Stimulated activated naive CD4-positive, alpha-beta T cell (primary cell): ENCODE data around the gene CRACR2B.

Experiments used
- DNase-seq, 6 experiments: peaks; one replicate each; lab custom pipeline; 2025; lab: John Stamatoyannopoulos, UW

The CRACR2B gene

DNA sequence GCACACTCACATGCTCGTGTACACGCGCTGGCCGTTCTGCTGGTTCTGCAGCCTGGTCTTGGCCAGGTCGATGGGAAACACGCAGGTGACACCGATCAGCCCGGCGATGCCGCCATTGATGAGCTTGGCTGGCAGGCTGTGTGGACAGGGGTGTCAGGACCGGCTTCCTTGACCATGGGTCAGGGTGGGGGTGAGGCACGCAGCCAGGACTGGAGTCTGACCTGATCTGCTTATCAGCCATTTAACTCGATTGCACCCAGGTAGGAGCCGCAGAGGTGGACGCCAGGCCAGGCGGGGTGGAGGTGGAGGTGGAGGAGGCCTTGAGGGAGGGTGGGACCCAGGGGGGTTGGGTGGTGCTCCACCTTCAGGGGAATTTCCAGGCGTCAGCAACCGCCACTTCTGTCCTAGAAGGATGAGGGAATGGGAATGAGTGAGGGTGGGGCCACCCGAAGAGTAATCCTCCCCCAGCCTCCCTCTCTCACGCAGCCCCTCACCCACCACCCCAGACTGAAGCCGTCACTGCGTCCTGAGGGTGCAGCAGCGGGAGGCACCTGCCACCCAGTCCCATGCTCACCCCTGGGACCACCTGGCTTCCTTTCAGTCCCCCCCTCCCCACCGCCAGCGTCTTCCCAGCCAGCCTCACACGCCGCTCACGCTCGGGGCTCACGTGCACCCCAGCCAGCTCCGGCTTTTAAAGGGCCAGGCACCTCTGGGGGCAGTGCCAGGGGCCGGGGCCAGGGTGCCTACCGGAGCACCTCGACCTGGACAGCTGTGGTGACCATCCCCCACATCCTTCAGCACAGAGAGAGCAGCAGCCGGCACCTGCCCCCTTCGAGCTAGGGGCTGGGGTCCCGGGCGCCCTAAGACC, 32.7 kb upstream of the CRACR2B start:
- no peak for DNase-seq

DNA sequence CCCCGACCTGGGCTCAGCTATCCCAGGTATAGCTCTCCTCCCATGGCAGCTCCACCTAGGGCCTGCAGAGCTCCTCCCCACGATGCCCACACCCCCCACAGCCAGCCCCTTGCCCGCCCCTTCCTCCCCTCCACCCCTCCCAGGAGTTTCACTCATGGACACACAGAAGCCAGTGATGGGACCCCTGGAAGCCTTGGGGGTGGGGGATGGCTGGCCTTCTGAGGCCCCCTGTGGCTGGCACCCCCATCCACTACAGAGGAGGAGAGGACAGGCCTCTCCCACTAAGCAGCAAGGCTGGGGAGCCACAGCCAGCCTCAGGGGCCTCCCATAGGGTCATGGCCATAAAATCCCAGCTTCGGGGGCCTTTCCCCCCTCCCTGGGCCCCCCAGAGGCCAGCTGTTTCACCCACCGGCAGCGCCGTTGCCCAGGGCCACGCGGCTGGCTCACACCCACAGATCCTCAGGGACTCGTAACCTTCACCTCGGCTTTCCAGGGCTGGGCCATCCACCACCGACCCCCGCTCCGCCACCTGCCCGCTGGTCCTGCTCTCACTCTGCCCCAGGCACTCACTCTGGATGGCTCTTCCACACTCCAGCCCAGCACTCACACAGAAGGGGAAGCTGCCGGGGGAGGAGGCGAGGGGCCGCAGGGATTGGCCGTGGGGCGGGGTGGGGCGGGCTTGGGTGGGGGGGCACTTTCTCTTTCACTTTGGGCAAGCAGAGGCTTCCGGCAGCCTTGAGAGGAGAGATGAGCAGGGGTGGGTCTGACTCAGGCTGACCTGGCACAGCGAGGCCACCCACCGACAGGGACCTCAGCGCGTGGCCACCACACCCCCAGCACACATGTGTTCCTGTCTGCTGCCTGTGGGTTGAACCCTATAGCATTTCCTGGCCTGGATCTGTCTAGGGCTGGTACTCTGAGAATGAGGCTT, 31.8 kb upstream of the CRACR2B start:
- peak; percentile 69 to 84 (median 80) for DNase-seq

DNA sequence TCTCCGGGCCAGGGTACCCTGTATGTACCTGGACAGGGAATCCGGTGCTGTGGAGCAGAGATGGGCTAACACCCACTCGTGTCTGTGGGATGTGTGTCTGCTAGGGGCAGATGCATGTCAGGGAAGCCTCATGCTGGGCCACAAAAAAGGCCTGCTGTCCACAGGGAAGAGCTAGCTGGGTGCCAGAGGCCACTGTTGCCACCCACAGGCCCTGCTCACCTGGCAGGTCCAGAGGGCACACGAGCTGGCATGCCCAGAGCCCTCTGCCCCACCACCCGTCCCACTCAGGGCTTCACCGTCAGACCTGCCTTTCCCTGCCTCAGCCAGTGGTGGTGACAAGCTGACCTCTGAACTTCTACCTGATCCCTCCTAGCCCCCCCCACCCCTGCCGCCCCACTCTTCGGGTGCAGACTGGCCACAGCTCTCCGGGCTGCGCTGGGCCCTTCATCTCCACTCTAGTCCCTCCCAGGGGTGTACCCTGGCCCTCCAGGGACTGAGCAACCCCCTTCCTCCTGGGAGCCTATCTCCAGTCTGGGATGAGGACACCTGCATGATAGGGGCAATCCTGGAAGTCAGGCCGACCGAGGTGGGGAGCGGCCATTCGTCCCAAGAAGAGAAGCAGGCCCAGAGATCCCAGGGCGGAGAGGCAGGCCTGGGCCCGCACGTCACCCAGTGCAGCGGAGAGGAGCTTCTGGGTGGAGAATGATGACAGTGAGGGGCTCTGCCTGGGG, 31.0 kb upstream of the CRACR2B start:
- no peak for DNase-seq

DNA sequence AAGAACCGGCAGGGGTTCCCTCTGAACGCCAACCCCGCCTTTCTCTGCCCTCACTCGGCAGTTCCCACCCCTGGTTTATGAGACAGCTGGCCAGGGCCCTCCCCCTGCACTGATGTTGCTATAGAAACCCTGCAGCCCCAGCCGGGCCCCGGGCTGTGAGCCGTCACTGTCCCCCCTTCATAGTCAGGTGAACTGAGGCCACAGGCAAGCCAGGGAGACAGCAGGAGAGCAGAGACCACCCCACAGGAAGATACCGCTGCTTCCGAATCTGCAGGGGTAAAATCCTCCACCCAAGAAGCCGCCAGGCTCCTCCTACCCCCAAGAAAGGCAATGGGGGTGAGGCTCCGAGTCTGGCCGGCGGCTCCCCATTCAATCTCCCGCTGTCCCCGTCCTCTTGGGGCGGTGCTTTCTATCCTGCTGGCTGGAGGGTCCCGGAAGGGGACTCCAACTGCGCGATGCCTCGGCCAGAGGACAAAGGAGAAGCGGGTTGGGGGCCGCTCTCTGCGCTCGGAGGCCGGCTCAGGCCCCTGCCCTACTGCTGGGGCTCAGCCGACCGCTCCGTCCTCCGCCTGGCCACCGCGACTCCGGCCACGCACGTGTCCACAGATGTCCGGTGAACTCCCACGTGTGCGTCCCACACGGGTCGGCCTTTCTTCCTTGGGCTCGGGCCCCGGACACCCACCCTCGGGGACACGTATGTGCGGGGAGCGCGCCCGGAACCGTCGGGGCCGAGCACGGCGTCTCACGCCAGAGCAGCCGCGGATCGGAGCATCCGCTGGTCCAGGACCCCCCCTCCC, 30.2 kb upstream of the CRACR2B start:
- peak; percentile 62 to 81 (median 75) for DNase-seq

DNA sequence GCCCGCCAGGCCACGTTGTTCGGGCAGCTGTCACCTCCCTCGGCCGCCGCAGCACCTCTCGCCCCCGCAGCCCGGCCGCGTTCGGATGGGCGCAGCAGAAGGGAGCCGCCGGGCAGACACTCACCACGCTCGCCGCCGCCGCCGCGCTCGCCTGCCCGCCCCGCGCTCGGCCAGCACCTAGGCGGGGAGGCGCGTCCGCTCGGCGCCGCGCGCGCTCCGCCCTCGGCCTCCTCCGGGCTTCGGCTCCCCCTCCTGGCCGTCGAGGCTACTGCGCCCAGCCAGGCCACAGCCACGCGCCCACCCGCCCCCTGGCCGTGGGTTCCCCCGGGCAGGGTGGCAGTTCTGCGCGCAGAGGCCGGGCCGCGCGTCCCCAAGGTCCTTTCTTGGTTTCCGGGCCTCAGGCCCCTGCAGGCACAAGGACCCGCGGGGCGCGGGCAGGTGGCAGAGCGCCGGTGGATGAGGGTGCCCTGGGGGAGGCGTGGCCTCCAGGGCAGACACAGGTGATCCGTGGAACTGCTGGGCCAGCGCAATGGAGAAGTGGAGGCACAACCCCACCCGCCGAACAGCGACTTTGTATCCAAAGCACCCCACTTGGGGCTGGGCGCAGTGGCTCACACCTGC, 29.5 kb upstream of the CRACR2B start, which contains the start of gene SLC25A22:
Gene SLC25A22, minus strand, starts transcription at position 189 of the 621 bp plus-strand sequence. CDS start 3,275 bp downstream, outside the sequence.
- DNase-seq: peak; percentile 58 to 82 (median 76)

DNA sequence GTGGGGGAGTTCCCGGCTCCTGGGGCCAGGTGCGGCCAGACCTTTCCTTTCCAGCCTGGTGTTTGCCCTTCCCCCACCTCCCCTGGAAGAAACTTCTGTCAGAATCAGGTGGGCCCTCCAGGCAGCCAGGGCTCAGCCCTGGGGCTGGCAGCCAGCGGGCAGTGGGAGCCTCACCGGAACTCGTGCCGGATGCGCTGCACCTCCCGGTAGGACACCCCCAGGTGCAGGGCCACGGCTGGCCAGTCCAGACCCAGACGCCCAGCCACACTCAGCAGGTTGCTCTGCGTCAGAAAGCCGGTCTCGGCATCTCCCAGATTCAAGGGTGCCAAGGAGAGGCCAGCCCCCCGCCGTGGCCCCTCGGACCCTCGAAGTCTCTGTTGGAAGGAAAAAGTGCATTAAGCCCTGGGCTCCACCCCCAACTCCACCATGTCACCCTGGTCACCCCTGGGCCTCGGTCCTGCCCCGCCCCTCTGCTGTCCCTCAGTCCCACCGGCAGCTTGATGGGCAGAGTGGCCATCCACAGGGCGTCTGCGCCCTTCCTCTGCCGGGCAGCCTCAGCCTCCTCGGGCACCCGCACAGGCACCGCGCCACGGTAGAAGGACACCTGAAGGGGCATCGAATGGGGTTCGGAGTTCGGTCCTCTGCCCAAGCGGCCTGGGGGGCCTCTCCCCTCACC, 27.9 kb upstream of the CRACR2B start:
- DNase-seq: no peak

DNA sequence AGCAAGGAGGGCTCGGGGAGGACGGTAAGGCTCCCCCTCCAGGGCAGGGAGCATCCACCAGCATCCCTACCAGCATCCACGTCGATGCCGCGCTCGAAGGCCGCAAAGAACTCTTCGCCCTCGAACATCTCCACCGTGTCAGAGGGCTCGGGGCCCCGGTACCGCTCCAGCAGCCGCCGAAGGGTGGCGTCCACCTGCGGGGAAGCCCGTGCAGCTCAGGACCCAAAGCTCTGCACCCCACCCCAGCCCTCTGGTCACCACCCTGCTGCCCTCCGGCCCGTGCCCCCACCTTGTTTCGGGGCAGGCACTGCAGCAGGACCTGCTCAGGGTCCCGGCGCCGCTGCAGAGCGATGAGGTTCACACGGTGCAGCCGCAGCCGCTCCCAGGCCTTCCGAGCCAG, 27.2 kb upstream of the CRACR2B start:
- DNase-seq: no peak

DNA sequence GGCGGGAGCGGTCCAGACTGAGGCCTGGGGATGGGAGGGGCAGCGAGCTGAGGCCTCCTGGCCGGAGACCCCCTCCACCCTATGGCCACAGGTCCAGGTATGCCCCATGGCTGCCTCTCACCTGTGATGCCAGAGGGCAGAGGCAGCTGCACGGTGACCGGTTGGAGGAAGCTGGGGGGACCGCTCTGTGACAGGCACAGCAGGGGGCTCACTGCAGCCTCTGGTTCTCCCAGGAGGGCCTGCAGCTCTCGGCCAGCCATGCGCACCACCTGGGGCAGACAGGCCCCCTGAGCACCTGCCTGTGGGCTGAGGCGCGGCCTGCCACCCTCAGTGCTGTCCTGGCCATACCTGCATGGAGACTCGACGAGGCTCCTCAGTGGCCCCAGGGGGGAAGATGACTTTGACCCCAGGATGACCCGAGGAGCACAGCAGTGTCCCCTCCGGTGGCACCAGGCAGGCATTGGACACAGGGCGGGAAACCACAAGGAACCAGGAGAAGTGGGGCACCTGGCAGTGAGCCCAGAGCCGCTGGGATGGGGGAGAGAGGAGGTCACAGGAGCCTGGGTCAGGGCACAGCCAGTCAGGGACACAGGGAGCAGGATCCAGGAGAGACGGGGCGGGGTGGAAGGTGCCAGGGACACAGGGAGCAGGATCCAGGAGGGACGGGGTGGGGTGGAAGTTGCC, 26.5 kb upstream of the CRACR2B start:
- DNase-seq: no peak

DNA sequence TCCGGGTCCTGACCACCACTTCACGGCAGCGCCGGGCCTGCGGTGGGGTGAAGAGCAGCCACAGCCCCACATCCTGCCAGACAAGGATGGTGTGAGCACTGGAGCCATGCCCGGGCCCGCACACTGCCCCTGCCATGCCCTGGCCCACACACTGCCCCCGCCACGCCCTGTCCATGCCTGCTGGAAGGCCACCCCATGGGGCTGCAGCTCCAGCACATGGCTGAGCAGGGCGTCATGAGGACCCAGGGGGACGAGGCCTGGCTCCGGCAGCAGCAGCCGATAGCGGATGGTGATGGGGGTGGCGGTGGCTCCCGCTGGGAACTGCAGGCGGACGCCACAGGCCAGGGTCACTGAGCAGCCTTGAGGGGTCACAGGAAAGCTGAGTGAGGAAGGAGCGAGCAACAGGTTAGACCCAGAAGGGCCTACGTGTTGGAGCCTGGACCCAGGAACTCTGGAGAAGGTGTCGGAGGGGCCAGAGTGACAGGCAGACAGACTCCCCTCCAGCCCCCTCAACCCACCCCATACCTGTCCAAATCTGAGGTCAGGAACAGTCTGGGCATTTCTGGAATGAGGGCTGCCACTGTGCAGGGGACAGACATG, 25.6 kb upstream of the CRACR2B start:
- no peak for DNase-seq

DNA sequence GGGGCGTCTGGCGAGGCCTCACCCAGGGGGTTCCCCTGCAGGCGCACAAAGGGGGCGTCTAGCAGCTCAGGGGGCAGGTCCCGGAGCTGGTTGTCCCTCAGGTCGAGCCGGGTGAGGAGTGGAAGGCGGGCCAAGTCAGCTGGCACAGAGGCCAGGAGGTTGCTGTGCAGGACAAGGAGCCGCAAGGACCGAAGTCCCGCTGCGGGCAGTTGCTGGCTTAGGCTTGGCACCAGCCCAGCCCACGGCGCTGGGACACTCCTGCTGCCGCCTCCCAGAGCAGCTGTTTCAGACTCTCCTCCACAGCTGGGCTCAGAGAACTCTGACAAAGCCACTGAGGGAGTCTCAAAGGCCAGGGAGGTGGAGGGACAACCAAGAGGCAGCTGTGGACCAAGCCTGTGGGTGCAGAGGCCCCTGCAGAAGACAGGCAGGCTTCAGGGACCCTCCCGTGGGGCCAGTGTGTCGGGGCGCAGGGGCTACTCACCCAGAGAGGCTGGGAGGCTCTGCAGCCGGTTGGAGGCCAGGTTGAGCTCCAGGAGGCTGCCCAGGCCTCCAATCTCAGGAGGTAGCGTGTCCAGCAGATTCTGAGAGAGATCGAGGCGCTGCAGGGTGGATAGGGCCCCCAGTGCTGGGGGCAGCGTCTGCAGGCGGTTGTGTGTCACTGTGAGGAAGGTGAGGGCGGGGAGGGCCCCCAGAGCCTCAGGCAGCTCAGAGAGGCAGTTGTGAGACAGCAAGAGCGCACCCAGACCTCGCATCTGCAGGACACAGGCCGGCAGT, 24.8 kb upstream of the CRACR2B start:
- DNase-seq: no peak

DNA sequence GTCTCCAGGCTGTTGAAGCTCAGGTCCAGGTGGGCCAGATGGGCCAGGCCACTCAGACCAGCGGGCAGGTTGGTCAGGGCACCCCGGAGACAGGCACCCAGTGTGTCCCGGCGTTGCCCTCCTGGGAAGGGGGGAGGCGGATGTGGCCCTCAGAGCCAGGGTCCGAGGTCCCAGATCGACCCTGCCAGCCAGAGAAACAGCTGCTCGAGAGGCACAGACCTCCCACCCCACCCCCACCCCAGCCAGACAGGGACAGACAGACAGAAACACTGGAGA, 24.3 kb upstream of the CRACR2B start:
- DNase-seq: no peak

DNA sequence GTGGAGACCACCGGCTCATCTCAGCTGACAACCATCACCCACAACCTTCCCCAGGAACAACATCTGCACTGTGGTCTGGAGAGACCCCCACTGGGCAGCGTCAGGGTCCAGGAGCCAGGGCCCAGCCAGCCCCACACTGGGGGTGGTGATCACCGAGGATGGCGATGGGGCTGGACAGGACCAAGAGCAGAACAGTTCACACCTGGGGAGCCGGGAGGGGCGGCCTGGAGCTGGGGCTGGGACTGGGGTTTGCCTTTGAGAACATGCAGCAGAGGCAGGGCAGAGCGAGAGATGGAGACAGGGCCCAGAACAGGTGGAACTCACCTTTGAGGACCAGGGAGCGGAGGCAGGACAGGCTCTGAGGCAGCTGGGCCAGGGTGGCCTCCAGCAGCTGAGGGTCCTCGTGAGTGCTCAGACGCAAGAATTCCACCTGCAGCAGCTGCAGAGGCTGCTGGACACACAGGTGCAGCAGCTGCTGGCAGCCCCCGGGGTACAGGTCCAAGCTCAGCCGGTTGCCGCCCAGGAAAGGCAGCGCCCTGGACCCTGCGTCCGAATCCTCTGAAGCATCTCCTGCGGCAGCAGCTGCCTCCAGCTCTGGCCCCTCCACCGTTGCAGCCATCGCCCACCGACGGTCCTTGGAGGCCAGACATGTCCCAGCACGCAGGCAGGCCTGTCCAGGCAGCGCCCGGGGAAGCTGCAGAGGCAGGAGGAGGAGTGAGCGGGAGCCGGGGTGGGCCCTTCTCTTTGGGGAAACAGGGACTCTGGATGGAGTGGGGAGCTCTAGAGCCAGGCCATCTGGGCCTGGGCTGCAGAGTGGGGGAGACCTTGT, 23.7 kb upstream of the CRACR2B start:
- no peak for DNase-seq

DNA sequence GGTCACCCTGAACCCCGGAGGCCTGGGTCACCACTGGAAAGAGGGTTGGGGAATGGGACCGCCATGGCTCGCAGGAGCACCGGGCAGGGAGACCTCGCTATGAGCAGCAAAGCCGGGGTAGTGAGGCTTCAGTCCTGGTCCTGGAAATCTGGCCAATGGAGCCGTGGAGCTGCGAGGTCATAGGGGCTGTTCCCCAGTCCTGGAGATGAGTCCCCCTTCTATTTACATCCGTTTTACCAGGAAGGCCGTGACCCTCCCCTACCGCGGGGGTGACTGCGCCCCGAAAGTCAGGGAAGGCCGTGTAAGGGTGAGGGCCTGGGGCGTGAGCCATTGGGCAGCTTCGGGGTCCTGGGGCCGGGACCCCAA, 23.1 kb upstream of the CRACR2B start:
- DNase-seq: no peak

DNA sequence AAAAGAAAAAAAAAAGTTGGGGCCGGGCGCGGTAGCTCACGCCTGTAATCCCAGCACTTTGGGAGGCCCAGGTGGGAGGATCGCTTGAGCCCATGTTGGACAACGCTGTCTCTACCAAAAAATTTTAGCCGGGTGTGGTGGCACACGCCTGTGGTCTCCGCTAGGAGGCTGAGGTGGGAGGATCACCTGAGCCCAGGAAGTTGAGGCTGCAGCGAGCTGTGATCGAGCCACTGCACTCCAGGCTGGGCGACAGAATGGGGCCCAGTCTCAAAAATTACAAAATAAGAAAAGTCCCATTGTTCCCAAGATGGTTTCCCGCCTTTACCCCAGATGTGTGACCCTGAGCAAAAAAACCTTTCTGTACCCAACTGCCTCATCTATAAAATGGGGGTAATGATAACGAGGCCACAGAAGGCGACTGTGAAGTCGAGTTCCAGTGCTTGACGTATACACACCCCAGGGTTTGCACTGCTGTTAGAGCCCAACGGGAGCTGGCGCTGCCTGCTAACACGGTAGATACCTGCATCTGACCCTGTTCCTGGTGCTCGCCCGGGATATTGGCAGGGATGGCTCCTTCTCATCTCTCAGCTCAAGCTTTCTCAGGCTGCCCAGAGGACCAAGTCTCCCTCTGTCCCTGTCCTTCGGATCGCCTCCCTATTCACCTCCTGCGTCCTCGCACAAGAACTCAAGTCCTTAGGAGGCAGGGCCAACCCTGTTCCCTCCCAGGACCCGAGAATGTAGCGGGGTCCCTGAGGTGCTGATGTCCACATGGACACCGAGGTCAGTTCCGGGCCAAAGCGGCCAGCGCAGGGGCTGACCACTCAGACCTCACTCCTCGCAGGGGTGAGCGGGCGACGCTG, 19.1 kb upstream of the CRACR2B start:
- no peak for DNase-seq

DNA sequence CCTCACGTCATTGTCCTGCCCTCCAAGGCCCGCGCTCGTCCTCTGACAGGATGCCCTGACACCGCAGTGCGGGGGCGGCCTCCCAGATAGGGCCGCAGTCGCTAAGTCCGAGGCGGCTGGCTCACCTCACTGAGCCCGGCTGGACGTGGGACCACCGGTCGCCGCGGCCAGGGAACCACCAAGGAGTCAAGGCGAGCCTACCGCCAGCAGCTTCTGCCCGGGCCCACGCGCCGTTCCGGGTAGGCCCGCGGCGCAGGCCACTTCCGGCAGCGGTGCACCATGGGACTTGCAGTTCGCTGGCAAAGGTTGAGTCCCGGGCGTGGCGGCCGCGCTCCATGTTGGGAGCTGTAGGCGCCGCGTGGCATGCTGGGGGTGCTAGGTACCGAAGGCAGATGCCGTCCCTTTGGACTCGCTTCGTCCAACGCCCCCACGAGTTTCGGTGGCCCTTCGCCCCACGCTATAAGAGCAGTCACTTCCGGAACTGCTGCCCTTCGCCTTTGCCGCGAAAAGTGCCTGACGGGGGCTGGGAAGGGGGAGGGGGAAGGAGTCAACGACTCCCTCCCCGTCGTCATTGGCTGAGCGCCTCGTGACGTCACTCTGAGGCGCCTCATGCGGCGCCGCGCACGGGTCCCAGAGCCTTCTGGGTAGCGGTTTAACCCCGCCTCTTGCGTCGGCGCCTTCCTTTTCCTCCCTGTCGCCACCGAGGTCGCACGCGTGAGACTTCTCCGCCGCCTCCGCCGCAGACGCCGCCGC, 18.3 kb upstream of the CRACR2B start, which contains the start of gene RPLP2:
Gene RPLP2, plus strand, starts transcription at position 681 of the 753 bp plus-strand sequence. CDS start 268 bp downstream, outside the sequence.
- peak; percentile 93 to 100 (median 98) for DNase-seq

DNA sequence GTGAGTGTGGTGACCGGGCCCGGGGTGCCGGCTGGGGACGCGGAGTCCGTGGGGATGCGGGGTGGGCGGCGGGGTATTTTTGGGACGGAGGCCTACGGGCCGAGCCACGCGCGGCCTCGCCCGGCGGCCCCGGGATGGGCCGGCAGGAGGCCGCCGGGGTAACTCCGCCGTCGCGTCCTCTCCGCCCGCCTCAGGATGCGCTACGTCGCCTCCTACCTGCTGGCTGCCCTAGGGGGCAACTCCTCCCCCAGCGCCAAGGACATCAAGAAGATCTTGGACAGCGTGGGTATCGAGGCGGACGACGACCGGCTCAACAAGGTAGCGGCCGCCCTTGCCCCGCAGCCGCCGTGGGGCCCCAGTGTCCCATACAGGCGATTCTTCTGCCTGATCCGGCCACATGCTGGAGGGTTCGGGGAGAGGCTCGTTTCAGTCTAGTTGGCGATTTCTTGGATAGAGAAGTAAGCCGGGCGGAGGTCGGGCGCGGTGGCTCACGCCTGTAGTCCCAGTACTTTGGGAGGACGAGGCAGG, 17.6 kb upstream of the CRACR2B start:
- no peak for DNase-seq
